ENCODE measurements around the gene C3orf70. TPM values are rescaled to one million over a fixed set of nuclear protein-coding genes. Genes with fewer than 3 reads are reported as not detected.

The C3orf70 gene
- total RNA-seq, 2 experiments from 2014 or later: not detected

GRCh38 chr3:185030951-185031350 lies 121.9 kb downstream of the C3orf70 start:
- intact Hi-C loops (cut with micrococcal nuclease; ENCODE audit: unreplicated experiment): no loop called here
- Histone ChIP-seq H2AFZ (ENCODE audit: low read length) (no peak overlapping the region), H3K4me1 (ENCODE audit: insufficient read depth, low read length, poor library complexity, severe bottlenecking) (no peaks in the 10 kb centered on the region), H3K4me2 (ENCODE audit: low read length) (no peak overlapping the region), H4K20me1 (ENCODE audit: insufficient read depth, low read length) (no peaks in the 10 kb centered on the region), H3K36me3 (ENCODE audit: insufficient read depth, low read length) (no peaks in the 10 kb centered on the region), H3K27ac (ENCODE audit: low read depth, low read length, poor library complexity, severe bottlenecking) (no peak overlapping the region), H3K4me3 (ENCODE audit: low read depth, low read length, poor library complexity, severe bottlenecking) (no peak overlapping the region), H3K9me3 (ENCODE audit: low read length) (no peaks in the 10 kb centered on the region), H3K79me2 (ENCODE audit: insufficient read depth, low read depth, low read length) (no peaks in the 10 kb centered on the region), H3K9me2 (ENCODE audit: insufficient read depth, low read length) (no peaks in the 10 kb centered on the region)
- TF ChIP-seq CTCF (conservative IDR thresholded peaks at IDR 0.05; ENCODE audit: low read length) (no peak), EZH2phosphoT487 (IDR thresholded peaks at IDR 0.05; ENCODE audit: borderline replicate concordance, low read depth, low read length) (no peak)
- BruUV-seq (replicated peaks): no TSS peak
- CTCF ChIA-PET (ENCODE audit: unreplicated experiment): no interaction called here
- no peak for DNase-seq (ENCODE audit: low spot score)
- POLR2A ChIA-PET: interaction anchor here (0.7 to 0.9 kb wide), 2 partner anchors 36 to 49 kb away, joined by 3 to 6 read pairs; no protein-coding TSS in a partner anchor

- intact Hi-C loops (cut with micrococcal nuclease; ENCODE audit: unreplicated experiment): no loop called here
- ChIA-PET POLR2A (no interaction called here), CTCF (ENCODE audit: unreplicated experiment) (no interaction called here)
- TF ChIP-seq EZH2phosphoT487 (IDR thresholded peaks at IDR 0.05; ENCODE audit: borderline replicate concordance, low read depth, low read length): no peak
- TF ChIP-seq CTCF (conservative IDR thresholded peaks at IDR 0.05; ENCODE audit: low read length): no peak
- H3K9me2 ChIP-seq (ENCODE audit: insufficient read depth, low read length): no peaks in the 10 kb centered on the region
- H3K36me3 ChIP-seq (ENCODE audit: insufficient read depth, low read length): no peaks in the 10 kb centered on the region
- H3K27ac ChIP-seq (ENCODE audit: low read depth, low read length, poor library complexity, severe bottlenecking): no peak overlapping the region
- no peak for DNase-seq (ENCODE audit: low spot score)
- BruUV-seq (replicated peaks): no TSS peak
- no peaks in the 10 kb centered on the region for H3K9me3 ChIP-seq (ENCODE audit: low read length)
- no peak overlapping the region for H2AFZ ChIP-seq (ENCODE audit: low read length)
- H3K4me2 ChIP-seq (ENCODE audit: low read length): no peak overlapping the region
- no peak overlapping the region for H3K4me3 ChIP-seq (ENCODE audit: low read depth, low read length, poor library complexity, severe bottlenecking)
- no peaks in the 10 kb centered on the region for H4K20me1 ChIP-seq (ENCODE audit: insufficient read depth, low read length)
- no peaks in the 10 kb centered on the region for H3K4me1 ChIP-seq (ENCODE audit: insufficient read depth, low read length, poor library complexity, severe bottlenecking)
- no peaks in the 10 kb centered on the region for H3K79me2 ChIP-seq (ENCODE audit: insufficient read depth, low read depth, low read length)
Measured at GRCh38 chr3:185030399-185030798, 122.5 kb downstream of the C3orf70 start.

- intact Hi-C loops (cut with micrococcal nuclease; ENCODE audit: unreplicated experiment): no loop called here
- POLR2A ChIA-PET: interaction anchor here (0.5 kb wide), 1 partner anchor 342 kb away, joined by 6 read pairs; no protein-coding TSS in a partner anchor
Measured at GRCh38 chr3:185029086-185029485, 123.8 kb downstream of the C3orf70 start.

More at GRCh38 chr3:185029086-185029485, 123.8 kb downstream of the C3orf70 start:
- Histone ChIP-seq H3K36me3 (ENCODE audit: insufficient read depth, low read length) (no peaks in the 10 kb centered on the region), H3K4me2 (ENCODE audit: low read length) (no peak overlapping the region), H3K27ac (ENCODE audit: low read depth, low read length, poor library complexity, severe bottlenecking) (no peak overlapping the region), H2AFZ (ENCODE audit: low read length) (no peak overlapping the region), H3K9me2 (ENCODE audit: insufficient read depth, low read length) (no peaks in the 10 kb centered on the region), H3K4me3 (ENCODE audit: low read depth, low read length, poor library complexity, severe bottlenecking) (no peak overlapping the region), H3K79me2 (ENCODE audit: insufficient read depth, low read depth, low read length) (no peaks in the 10 kb centered on the region), H3K9me3 (ENCODE audit: low read length) (no peaks in the 10 kb centered on the region), H4K20me1 (ENCODE audit: insufficient read depth, low read length) (no peaks in the 10 kb centered on the region), H3K4me1 (ENCODE audit: insufficient read depth, low read length, poor library complexity, severe bottlenecking) (no peaks in the 10 kb centered on the region)
- DNase-seq (ENCODE audit: low spot score): no peak
- CTCF ChIA-PET (ENCODE audit: unreplicated experiment): no interaction called here
- TF ChIP-seq CTCF (conservative IDR thresholded peaks at IDR 0.05; ENCODE audit: low read length): no peak
- no peak for TF ChIP-seq EZH2phosphoT487 (IDR thresholded peaks at IDR 0.05; ENCODE audit: borderline replicate concordance, low read depth, low read length)
- BruUV-seq (replicated peaks): no TSS peak
